Psoas muscle (tissue), 8 donors: ENCODE data around the gene USP30. TPM values are rescaled to one million over a fixed set of nuclear protein-coding genes. Genes with fewer than 3 reads are reported as not detected.
A peak's percentile ranks its signal among the peaks of the same experiment; 100 is the strongest.

Source experiments
- ATAC-seq, 4 donors: fragments of 200-7000 bp; cut with Tn5 transposase; one replicate each; pipeline ENCODE4 v1.9.1; 2020; ENCODE audit warnings: moderate library complexity in 3 of 4, mild to moderate bottlenecking in 2 of 4
- DNase-seq, 2 donors: peaks; one replicate each; pipeline ENCODE4 v3.0.0-alpha.2; 2020
- H3K27ac ChIP-seq: fragments of 200-600 bp; one replicate; pipeline ENCODE4 v1.8.0; 2022
- H3K27me3 ChIP-seq, 3 donors: fragments of 200-600 bp in 1 of 3; one replicate each; pipeline versions ENCODE4 v1.6.1 to v1.8.0; 2013 to 2022; ENCODE audit warnings: low read length in 2 of 3, mild to moderate bottlenecking in 2 of 3, moderate library complexity in 1 of 3; ENCODE audit not compliant: insufficient read depth in 3 of 3
- H3K36me3 ChIP-seq, 2 donors: fragments of 200-600 bp in 1 of 2; one replicate each; pipeline versions ENCODE4 v1.6.1 to v1.8.0; 2013 to 2022; ENCODE audit warnings: low read depth in 1 of 2, mild to moderate bottlenecking in 1 of 2, moderate library complexity in 1 of 2; ENCODE audit not compliant: insufficient read depth in 1 of 2
- H3K4me1 ChIP-seq: fragments of 200-600 bp; one replicate; pipeline ENCODE4 v1.8.0; 2022
- H3K4me3 ChIP-seq: fragments of 200-600 bp; one replicate; pipeline ENCODE4 v1.8.0; 2022; ENCODE audit warnings: mild to moderate bottlenecking
- H3K9me3 ChIP-seq: fragments of 200-600 bp; one replicate; pipeline ENCODE4 v1.8.0; 2022
- CTCF ChIP-seq: fragments of 200-600 bp; IDR thresholded peaks from one replicate; pipeline ENCODE4 v1.8.0; 2022; ENCODE audit warnings: antibody characterized with exemption
- WGBS, 3 donors: extraction: QIAGEN DNeasy Blood & Tissue Kit; methylation state at CpG; one replicate each; pipeline versions ENCODE4 v1.1.6 to v1.1.7; 2013; 5-methylcytosine and 5-hydroxymethylcytosine counted together
- intact Hi-C, 2 donors: fragments of 100-400 bp; cut with DNase I; formaldehyde crosslinking; loops; one replicate each; pipeline versions ENCODE4 v1.11.0 to v1.14.2; 2022
- polyA plus RNA-seq, 3 donors: library from polyadenylated mRNA; stranded (reverse); fragments of 200-250 nt; gene quantifications; one replicate each; pipeline ENCODE4 v1.2.3, GENCODE V29; 2013
- total RNA-seq, 4 donors: library from RNA; stranded (reverse); fragmentation: NEBNext Ultra II Directional in 2 of 4; extraction: Animal tissue kit (Norgen Biotek cat#: 25700) in 2 of 4; gene quantifications; one replicate each; pipeline versions ENCODE4 v1.2.1 to v1.2.4, GENCODE V29; 2021 to 2023
- donor health status: healthy with polysubstance abuse.
- donor health status: DM: no; HTN: no; CAD: no; lungs with moderate emphysema.
- donor health status: Bipolar disorder and iron deficiency.
- donor health status: healthy.
- donor health status: DM: yes; HTN: yes; CAD: no.
- donor health status: DM: no; HTN: no; CAD: no.
- donor health status: DM: no; HTN: no; CAD: no.
- donor health status: DM: yes; HTN: yes; CAD: no.

Gene USP30
- total and polyA plus RNA-seq, 7 donors, result 4.7 to 14.6 (median 10.9) TPM

DNA sequence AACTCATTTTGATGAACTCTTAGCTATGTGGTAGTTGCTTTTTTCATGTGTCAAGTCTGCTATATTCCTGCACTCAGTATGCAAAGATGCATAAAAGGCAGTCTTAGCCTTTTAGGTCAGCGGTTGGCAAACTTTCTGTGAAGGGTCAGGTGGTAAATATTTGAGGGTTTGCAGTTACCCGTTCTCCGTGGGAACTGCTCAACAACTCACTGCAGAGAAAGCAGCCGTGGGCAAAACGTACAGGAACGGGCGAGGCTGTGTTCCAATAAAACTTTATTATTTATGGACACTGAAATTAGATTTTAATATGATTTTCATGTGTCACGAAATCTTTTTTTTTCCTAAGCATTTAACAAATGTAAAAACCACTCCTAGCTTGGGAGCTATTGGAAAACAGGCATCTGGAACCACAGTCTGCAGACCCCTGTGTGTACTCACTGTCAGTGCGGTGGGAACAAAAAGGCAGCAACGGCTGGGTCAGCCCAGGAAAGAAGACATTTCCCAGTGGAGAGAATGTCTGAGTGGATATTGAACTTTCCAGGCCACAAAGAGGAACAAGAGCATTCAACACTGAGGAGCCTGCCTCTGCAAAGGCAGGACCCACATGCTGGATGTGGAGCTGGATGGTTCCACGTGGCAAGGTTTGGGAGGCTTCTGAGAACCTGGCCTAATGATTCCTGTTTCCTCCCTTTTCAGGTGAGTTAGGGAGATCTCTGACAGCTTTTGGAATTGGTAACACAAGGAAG lies 60.5 kb downstream of the USP30 start:
- ATAC-seq (no peak), DNase-seq (no peak)
- no peaks in the 10 kb centered on the region for H3K9me3 ChIP-seq
- no peaks in the 10 kb centered on the region for H3K27me3 ChIP-seq
- peaks cover 0 to 15% of the 10 kb centered on the region in 2 donors for H3K36me3 ChIP-seq
- WGBS, 3 donors, result 70 to 80% (median 77%) methylated on average over 11 of the region's 11 CpGs
- no peak overlapping the region for H3K4me3 ChIP-seq
- intact Hi-C loops, result loop anchor here (5.0 kb wide), 3 partner anchors 44 to 274 kb away; no protein-coding TSS in a partner anchor
- peak overlapping the region; percentile 97 for H3K27ac ChIP-seq
- TF ChIP-seq CTCF, result no peak
- peaks cover 34% of the 10 kb centered on the region for H3K4me1 ChIP-seq

DNA sequence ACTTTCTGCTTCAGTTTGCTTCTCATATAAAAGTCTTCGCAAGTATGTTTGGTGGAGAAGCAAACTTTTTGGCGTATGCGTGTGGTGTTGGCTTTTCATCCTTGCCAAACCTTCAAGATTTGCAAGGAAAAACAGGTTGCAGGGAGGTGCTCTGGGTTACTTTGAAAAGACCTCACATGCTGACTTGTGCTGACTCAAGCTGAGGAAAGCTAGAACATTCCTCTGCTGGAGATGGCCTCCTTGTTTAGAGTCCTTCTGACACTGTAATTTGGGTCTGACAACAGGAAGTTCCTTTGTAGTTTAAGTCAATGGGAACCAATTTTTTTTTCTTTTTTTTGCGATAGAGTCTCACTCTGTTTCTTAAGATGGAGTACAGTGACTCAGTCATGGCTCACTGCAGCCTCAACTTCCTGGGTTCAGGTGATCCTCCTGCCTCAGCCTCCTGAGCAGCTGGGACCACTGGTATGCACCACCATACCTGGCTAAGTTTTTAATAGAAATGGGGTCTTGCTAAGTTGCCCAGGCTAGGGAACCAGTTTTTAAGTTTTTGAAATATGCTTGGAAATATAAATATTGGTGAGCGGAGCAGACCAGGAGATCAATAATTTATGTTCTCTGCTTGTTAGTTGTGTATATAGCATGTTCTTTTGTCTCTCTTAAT lies 61.4 kb downstream of the USP30 start:
- H3K9me3 ChIP-seq, result no peaks in the 10 kb centered on the region
- peaks cover 34% of the 10 kb centered on the region for H3K4me1 ChIP-seq
- no peak for DNase-seq
- ATAC-seq, result no peak
- H3K4me3 ChIP-seq, result no peak overlapping the region
- no peak for TF ChIP-seq CTCF
- intact Hi-C loops, result loop anchor here (5.0 kb wide), 3 partner anchors 44 to 274 kb away; no protein-coding TSS in a partner anchor
- H3K36me3 ChIP-seq, result peaks cover 0 to 6% of the 10 kb centered on the region in 2 donors
- WGBS, 3 donors, result 92 to 93% (median 93%) methylated on average over 5 of the region's 5 CpGs
- H3K27ac ChIP-seq, result peak overlapping the region; percentile 97
- no peaks in the 10 kb centered on the region for H3K27me3 ChIP-seq

GRCh38 chr12:109114644-109115043 lies 62.3 kb downstream of the USP30 start:
- H3K27ac ChIP-seq, result peak overlapping the region; percentile 97
- H3K27me3 ChIP-seq, result no peaks in the 10 kb centered on the region
- peaks cover 36% of the 10 kb centered on the region for H3K4me1 ChIP-seq
- DNase-seq, result no peak
- H3K9me3 ChIP-seq, result no peaks in the 10 kb centered on the region
- 24 to 30% (median 25%) methylated on average over 2 of the region's 2 CpGs for WGBS, 3 donors
- no peak for TF ChIP-seq CTCF
- H3K4me3 ChIP-seq, result peak overlapping the region; percentile 69
- ATAC-seq, result no peak
- intact Hi-C loops, result loop anchor here (5.0 kb wide), 3 partner anchors 43 to 273 kb away; no protein-coding TSS in a partner anchor
- H3K36me3 ChIP-seq, result no peaks in the 10 kb centered on the region

GRCh38 chr12:109115404-109115757 lies 63.0 kb downstream of the USP30 start:
- Histone ChIP-seq H3K27me3 (no peaks in the 10 kb centered on the region), H3K36me3 (no peaks in the 10 kb centered on the region), H3K9me3 (no peaks in the 10 kb centered on the region), H3K27ac (peak overlapping the region; percentile 97), H3K4me3 (peak overlapping the region; percentile 69), H3K4me1 (peaks cover 43% of the 10 kb centered on the region)
- intact Hi-C loops, result no loop called here
- 20 to 35% (median 26%) methylated on average over 3 of the region's 3 CpGs for WGBS, 3 donors
- TF ChIP-seq CTCF, result no peak
- ATAC-seq, result peak; percentile 38 to 60 (median 46)
- peak in 1 of 2 donors; percentile 64 for DNase-seq
